Epithelial cell of proximal tubule (primary cell): ENCODE results near the gene FAH. TPM values are rescaled to one million over a fixed set of nuclear protein-coding genes. Genes with fewer than 3 reads are reported as not detected.

ENCODE experiments used
- DNase-seq: peaks from one replicate; pipeline ENCODE4 v3.0.0-alpha.2; 2011; ENCODE audit warnings: low read depth
- H3K4me3 ChIP-seq: 2 replicates; pipeline ENCODE4 v1.5.1; 2011; ENCODE audit warnings: low read depth, mild to moderate bottlenecking, low read length
- total RNA-seq: library from RNA; depleted of rRNA; stranded (reverse); fragments of >200 nt; gene quantifications from 2 replicates; pipeline ENCODE4 v1.2.3, GENCODE V29; 2015
- TF ChIP-seq, protein P1 (sequence below): conservative IDR thresholded peaks from 2 replicates; pipeline ENCODE4 v1.5.1; 2012; ENCODE audit warnings: low read depth, mild to moderate bottlenecking, low read length

FAH gene
- total RNA-seq, 1 donor from 2014 or later = 20.4 TPM

DNA sequence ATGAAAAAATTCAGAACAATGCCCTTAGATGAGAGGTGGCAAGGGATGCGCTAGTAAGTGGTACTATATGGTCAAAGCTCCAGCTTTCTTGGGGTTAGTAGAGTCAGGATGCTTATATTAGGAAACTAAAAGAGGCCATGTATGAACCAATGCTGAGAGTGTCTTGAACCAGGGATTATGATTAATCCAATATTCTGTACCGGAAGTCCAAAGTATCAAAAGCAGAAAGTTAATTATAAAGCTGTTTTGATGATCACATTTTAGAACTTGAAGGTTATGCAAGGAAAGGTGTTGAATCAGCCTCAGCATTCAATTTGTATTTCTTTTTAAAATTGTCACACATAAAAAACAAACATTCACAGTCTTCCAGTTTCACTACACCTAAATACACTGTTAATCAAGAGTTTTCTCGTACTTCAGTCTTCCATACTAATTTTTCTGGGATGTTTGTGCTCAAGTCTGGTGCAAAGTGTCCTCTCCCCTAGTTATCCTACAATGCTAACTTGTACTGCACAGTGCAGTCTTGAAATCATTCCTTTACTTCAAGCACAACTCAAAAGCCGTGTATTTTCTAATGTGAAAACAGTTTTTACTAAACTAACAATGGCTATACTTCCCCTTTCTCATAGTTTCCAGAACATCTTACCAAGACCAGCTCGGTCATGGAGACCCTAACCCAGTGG lies 10.7 kb upstream of the FAH start:
- no peak overlapping the region for H3K4me3 ChIP-seq
- no peak for DNase-seq
- TF ChIP-seq, protein P1, sequence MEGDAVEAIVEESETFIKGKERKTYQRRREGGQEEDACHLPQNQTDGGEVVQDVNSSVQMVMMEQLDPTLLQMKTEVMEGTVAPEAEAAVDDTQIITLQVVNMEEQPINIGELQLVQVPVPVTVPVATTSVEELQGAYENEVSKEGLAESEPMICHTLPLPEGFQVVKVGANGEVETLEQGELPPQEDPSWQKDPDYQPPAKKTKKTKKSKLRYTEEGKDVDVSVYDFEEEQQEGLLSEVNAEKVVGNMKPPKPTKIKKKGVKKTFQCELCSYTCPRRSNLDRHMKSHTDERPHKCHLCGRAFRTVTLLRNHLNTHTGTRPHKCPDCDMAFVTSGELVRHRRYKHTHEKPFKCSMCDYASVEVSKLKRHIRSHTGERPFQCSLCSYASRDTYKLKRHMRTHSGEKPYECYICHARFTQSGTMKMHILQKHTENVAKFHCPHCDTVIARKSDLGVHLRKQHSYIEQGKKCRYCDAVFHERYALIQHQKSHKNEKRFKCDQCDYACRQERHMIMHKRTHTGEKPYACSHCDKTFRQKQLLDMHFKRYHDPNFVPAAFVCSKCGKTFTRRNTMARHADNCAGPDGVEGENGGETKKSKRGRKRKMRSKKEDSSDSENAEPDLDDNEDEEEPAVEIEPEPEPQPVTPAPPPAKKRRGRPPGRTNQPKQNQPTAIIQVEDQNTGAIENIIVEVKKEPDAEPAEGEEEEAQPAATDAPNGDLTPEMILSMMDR = no peak

GRCh38 chr15:80142646-80143045 lies 10.2 kb upstream of the FAH start:
- TF ChIP-seq, protein P1 = no peak
- DNase-seq = no peak
- H3K4me3 ChIP-seq = no peak overlapping the region

GRCh38 chr15:80151148-80151547 lies 1.7 kb upstream of the FAH start:
- no peak for DNase-seq
- TF ChIP-seq, protein P1 = no peak
- no peak overlapping the region for H3K4me3 ChIP-seq

DNA sequence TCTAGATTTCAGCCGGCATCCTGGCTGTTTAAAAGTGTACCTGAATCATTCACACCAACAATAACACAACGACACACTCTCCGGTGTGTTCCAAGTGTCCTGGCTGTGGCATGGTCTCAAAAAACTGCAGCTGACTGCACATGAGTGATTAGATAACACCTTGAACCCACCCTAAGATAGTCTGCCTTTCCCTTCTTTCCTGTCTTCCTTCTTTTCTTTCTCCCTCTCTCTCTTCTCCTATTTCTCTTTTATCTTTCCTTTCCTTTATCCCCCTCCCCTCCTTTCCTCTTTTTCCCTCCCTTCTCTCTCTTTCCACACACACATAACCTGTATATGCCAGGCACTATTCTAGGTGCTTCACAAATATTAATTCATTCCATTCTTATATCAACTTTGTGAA lies 1.2 kb upstream of the FAH start:
- peak overlapping the region; percentile 53 for H3K4me3 ChIP-seq
- no peak for DNase-seq
- TF ChIP-seq, protein P1 = no peak

GRCh38 chr15:80152180-80152895 lies 461 bp upstream of the FAH start:
- TF ChIP-seq, protein P1 = no peak
- peak overlapping the region; percentile 76 for H3K4me3 ChIP-seq
- no peak for DNase-seq

DNA sequence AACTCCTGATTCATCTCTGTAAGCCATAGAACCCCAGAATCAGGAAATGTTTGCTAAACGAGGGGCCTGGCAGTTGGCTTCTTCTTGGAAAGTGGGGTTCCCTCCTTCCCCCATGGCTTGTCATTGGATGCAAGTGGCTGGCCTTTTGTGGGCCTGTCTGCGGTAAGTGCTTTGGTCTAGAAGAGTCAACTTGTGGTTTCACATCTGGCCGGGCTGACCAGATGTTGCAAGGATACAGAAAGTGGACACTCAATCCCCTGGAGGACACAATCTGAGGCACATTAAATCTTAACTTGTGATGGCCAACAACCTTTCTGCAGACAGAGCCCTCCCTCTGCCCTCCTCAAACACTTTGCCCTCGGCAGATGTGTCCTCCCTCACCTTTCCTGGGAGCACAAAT lies 1.1 kb downstream of the FAH start:
- TF ChIP-seq, protein P1 = no peak

More for the DNA sequence above, 1.1 kb downstream of the FAH start:
- DNase-seq = no peak
- peak overlapping the region; percentile 76 for H3K4me3 ChIP-seq
